GM21619 (cell line): ENCODE measurements around the gene MTM1.

ENCODE experiments used
- ATAC-seq: cut with Tn5 transposase; IDR thresholded peaks from one replicate; pipeline ENCODE4 v1.9.1; 2021; ENCODE audit not compliant: unreplicated experiment

The MTM1 gene

DNA sequence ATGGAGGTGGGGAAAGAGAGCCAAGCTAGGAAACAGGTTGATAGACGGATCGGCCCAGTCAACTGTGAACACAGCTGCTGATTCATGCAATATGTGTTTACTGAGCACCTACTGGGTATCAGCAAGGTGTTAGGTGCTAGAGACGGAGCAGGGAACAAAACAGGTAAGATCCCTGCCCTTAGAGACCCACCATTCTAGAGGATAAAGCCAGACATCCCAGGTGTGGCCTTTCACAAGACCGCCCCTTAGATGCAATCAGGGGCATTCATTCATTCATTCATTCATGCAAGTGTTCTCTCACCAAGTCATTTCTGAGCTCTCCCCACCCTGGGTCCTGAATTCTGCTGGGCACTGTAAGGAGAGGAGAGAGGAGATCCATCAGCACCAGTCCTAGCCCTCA, 20.2 kb upstream of the MTM1 start:
- no peak for ATAC-seq

DNA sequence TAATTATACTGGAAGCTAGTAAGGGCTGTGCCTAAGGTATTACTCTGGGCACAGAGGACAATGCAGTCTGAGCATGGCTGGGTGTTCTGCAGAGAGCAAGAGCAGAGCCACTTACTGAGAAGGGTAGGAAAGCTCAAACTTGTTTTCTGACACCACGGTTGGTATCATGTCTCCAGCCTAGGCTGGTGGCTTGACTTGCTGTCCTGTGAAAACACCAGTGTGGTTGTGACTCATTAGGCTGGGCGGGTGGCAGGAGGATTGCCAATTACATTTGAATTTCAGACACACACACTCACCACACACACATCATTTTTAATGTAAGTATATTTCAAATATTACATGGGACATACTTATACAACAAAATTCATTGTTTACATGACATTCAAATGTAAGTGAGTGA, 19.7 kb upstream of the MTM1 start:
- no peak for ATAC-seq

DNA sequence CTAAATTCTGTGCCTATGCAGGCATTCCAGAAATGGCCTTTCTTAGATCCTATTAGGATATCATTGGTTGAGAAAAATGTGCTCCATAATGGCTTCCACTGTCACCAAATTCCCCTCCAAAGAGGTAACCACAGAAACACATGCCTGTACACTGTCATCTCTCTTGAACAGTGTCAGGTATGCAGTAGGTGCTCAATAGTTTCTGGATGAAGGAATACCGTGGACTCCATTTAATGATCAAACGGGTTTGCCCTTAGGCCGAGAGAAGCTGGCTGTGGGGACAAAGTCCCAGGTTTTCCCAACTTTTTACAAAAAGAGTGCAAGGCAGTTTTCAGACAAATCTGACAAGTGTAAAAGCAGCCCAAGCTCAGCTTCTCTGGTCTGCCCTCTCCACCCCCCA, 16.5 kb upstream of the MTM1 start:
- ATAC-seq = no peak

DNA sequence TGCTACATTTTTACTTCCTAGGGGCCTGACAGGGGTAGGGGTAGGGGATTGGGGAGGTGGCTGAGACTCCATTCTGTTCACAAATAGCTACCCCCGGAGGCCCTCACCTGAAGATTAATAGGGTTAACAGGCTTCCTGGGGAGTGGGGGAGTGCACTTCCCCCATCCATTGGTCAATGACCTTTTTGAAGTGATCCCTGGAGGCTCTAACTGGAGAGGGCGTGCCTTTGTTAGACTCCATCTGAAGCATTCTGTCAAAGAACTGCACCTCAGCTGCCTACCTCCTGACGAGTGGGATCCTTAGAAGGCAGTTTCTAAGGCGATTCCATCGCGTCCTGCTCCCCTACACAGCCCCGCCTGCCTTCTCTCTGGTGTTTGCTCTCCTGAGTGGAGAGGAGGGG, 10.0 kb upstream of the MTM1 start:
- ATAC-seq = no peak

DNA sequence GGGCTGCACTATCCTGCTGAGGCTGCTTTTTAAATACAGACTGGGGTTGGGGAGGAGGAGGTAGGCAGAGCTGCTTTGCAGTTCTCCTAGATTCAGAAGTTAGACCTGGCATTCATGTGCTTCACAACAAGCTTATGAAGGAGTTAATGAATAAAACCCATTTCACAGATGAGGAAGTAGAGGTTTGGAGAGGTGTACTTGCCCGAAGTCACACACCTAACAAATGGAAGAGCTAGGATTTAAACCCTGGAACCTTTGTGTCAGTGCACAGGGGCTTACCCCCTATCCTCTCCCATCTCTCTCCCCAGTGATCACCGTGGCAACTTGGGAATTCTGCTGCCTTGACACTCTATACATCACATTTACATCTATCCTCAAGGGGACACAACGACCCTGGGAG, 3.6 kb upstream of the MTM1 start:
- ATAC-seq = no peak

DNA sequence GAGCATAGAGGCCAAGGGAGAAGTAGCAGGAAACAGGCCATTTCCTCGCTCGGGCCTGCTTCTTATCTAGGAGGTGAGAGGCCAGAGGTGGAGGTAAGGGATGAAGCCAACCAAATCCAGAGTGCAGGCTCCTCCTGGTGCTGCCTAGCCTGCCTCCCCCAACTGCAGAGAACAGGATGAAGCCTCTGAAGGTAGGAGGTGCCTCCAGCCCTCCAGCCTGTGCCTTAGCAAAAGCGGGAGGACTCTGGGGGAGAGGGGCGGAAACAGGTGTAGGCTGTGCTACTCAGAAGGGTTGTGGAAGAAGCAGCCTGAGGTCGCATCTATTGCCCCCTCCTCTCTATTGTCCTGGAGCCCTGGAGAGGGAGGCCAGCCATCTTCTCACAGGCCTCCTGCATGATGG, 2.9 kb upstream of the MTM1 start:
- no peak for ATAC-seq

DNA sequence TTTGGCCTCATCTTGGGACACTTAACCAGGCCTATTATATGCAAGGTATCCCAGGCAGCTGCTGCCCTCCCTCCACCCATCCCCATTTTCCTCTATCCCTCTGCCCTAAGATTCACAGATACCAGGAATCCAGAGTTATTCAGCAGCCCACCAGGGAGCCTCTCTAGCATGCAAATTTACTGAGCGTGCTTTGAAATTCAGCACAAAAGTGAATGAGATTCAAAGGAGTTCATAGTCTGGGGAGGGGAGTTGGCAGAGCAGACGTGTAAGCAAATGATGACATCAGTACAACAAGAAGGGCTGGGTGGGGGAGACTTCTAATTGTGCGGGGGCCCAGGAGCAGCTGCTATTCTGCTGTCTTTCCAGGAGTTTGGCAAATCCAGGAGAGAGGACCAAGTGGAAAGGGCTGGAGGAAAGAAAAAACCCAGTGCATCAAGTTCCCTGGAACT, 1.7 kb upstream of the MTM1 start:
- no peak for ATAC-seq

DNA sequence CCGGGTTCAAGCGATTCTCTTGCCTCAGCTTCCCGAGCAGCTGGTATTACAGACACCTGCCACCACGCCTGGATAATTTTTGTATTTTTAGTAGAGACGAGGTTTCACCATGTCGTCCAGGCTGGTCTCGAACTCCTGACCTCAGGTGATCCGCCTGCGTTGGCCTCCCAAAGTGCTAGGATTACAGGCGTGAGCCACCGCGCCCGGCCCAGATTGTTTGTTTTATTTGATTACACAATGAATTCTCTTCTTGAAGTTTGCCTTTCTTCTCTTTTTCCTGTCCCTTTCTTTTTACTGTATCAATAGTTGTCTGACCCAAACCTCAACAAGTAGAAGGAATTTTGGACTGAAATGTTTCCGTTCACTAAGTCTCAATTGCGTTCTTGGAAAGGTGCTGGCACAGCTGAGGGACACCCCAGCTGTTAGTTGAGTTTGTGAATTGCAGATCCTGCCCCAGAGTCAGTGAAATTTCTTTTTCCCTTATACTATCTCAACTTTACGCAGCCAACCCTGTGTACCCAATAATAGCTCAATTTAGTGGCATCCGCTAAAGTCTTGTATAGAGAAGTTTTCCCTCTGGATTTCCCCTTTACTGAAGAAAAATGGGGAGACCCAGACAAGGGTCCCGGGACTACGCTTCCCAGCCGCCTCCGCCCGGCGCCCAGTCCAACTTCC, 639 bp upstream of the MTM1 start:
- ATAC-seq = no peak

DNA sequence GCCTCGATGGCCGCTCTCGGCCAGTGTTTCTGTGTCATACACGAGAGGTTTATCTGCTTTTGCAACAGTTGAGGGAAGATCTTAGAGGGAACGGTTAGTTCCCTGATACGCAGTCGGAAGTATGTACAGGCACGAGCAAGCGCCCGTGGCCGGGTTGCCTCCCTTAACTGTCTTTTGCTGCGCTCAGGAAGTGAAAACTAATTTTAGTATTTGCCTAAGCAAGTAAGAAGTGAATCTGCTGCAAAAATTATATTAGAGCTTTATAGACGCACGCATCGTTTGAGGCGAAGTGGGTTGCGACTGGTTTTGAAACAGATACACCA, 695 bp downstream of the MTM1 start:
- ATAC-seq = peak; percentile 34

DNA sequence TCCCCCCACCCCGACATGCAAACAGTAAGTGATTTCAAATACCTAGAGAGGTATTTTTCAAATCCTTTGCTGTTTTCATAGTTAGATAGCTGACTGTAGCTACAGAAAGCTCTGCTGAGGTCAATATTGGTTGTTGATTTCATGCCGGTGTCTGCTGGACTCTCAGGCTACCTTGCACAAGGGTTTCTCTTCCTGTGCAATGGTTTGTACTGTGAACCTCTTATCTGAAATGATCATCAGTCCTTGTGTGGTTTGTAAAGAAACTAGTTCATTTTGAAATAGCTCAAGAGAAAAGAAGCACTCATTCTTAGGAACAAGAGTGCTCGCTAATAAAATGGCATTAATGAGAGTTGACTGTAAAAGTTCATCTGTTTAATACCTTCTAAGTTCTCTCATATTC, 2.1 kb downstream of the MTM1 start:
- ATAC-seq = no peak

DNA sequence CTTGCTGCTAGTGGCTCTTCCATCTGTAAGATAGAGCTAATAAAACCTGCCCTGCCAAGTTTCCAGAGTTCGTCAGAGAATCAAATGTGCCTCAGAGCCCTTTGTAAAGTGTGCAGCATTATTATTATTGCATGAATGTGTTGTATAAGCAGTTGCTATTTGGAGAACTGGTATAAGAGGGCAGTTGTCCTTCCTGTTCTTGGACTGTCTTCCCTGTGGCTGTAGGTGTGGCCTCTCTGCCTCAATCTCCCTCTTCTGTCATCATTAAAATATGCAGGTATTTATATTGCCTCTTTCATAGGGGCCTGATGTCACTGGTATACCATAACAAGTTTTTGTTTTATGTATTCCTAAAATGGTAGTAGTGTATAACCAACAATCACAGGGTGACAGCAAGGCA, 3.8 kb downstream of the MTM1 start:
- no peak for ATAC-seq

DNA sequence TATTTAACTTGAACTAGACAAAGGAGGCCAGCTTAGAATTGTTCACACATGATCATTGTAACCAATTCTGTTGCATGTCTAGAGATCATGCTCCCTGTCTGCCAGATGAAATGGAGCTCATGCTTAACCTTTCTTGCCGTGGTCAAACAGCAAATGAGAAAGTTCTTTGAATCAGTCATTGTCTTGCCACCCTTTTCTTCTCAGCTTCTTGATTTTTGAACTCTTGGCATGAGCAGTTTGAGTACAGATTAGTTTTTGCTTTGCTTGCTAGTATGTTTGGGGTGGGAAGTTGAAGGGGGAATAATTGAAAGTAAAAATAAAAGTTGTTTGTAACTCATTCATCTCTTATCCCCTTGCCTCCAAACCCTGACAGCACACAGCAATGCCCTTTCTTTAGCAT, 4.7 kb downstream of the MTM1 start:
- ATAC-seq = no peak

DNA sequence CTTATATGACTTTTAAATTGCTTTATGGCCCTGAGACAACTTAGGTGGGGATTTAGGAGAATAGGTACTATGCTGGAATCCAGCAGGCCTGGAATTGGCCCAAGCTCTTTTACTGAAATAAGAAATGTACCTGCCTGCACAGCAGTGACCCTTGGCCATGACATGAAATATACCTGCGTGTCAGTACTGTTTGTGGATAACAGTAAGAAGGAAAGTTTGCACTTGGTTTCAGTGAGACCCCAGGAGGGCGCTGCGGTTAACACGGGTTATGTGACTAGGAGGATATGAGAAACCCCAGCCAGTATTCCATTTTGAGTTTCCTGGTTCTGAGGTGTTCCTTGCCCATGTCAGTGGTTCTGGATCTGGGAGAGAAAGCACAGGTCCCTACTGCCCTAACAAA, 5.3 kb downstream of the MTM1 start:
- peak; percentile 36 for ATAC-seq

DNA sequence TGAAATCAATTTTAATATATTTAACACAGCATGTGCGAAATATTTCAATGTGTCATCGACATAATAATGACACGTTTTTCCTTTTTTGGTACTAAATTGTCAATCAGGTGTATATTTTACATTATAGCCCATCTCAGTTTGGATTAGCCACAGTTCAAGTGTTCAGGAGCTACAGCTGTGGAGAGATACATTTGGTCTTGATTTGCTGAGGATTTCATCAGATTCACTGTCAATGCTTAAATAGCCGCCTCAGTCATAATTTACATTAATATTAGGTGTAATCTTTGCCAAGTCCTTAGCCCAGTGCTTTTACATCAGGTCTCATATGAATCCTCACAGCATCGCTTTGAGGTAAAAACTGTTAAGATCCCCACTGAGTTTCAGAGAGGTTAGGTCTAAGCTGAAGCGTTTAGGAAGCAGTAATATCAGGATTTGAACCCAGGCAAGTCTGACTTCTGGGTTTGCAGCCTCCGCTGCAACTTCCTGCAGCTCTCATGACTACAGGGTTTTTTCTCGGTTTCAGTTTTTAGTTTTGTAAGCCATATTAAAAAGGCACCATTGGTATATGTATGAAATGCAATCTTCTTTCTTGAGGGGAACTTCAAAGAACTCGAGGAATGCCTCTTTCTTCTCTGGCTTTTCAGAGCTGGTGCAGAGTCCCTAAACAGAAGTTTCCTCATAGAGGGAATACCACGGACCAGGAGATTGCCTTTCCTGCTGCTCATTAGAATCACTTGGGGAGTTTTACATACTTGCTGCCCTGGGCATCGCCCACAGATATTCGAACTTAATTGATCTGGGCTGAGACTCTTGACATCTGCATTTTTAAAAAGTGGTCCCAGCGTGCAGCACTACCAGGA, 6.4 kb downstream of the MTM1 start:
- ATAC-seq = peak; percentile 59

DNA sequence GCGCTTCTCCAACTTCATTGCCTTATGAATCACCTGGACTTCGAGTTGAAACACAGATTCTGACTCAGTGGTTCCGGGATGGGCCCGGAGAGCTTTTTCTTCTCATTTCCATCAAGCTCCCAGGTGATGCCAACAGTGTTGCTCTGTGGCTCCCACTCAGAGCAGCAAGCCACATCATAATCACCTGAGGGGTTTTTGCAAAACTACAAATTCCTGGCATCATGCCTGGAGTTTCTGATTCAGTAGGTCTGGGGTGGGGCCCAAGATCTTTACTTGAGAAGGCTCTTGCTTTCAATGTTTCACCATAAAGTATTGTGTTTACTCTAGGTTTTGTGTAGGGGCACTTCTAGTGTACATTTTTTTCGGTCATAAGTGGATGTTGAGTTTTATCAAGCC, 7.0 kb downstream of the MTM1 start:
- peak; percentile 5 for ATAC-seq

DNA sequence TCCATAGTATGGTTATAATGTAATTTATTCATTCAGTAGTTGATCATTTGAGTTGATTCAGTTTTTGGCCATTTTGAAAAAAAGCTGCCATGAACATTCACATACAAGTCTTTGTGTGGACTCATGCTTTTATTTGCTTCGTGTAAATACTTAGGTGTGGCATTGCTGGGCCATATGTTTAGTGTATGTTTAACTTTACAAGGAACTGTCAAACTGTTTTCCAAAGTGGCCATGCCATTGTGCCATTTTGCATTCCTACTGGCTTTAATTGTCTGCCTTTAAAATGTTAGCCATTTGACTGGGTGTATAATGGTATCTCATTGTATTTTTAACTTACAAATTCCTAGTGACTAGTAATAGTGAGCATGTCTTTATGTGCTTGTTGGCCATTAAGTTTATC, 8.8 kb downstream of the MTM1 start:
- no peak for ATAC-seq

DNA sequence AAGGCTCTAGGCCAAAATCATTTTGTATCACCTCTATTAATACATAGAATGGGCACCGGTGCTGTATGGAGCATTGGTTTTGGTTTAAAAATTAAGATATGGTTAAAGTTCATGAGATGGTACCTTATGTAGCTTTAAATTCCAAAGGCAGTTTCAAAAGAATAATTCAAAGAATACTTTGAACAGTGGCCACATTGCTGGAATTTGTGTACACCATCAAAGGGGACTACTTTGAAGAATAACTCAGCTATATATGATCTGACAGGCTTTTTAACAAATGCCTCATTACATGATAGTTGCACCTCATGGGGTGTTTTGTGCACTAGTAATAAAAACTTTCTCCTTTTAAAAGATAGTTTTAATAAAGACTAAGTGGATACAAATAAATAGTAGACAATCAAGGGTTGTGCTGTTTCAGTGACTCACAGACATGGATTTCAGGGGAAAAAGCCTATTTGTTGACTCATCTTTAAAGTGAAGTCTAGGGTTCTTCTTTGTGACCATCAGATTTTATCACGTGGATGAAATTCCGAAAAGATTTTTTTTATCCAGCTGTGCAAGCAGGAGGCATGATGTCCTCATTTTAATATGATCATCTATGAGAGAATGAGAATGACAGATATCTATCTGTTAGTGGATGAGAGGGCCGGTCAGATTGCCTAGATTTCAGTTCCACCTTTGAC, 12.8 kb downstream of the MTM1 start:
- no peak for ATAC-seq

DNA sequence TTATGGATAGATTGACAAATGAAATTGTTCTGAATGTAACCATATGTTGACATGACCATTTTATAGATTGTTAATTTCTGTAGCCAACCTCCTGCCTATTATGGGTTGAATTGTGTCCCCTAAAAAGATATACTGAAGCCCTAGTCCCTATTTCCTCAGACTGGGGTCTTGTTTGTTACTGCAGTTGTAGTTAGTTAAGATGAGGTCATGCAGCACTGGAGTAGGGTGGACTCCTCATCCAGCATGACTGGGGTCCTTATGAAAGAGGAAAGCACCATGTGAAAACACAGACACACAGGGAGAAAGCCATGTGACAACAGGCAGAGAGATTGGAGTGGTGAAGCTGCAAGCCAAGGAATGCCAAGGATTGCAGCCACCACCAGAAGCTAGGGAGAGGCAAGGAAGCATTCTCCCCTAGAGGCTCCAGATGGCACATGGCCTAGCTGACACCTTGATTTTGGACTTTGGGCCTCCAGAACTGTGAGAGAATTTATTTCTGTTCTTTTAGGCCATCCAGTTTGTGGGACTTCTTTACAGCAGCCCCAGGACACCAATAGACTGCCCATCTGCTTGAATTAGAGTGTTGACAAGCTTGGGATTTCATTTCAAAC, 14.0 kb downstream of the MTM1 start:
- no peak for ATAC-seq

DNA sequence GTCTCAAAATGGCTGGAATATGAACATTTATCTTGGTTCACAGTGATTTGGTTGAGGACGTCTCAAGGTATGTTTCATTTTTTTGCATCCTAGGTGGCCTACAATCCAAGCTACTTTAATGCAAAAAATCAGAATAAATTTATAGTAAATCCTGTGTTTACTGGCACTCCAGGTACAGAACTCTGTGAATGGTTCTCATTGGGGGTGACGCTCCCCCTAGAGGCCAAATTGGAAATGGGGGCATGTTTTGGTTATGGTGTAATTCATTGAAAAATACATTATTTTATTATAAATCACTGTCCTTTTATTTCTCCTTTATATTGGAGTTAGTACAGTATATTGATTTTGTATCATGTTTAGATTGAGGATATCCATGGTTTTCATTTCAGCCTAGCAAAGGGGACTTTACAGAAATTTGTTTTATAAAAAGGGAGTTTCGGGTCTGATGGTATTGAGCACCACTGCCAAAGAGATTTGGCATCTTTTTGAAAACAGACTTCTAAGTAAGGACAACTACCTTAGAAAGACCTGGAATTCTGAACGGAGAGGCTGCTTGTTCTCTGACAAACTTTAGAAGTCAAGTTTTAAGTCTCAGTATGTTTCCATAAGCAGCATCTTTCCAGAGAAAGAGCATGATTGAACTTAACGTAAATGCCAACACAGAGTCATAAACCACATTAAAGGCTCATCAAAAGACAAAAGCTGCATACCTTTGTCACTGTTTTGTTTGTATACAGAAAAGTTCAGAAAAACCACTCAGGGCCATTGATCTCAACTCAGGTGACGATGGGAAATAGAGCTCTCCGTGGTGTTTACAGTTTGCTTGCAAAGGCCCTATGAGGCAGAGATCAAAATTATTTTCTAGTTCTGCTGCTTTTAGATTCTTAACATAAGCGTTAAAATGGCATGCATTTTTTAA, 19.4 kb downstream of the MTM1 start:
- no peak for ATAC-seq

DNA sequence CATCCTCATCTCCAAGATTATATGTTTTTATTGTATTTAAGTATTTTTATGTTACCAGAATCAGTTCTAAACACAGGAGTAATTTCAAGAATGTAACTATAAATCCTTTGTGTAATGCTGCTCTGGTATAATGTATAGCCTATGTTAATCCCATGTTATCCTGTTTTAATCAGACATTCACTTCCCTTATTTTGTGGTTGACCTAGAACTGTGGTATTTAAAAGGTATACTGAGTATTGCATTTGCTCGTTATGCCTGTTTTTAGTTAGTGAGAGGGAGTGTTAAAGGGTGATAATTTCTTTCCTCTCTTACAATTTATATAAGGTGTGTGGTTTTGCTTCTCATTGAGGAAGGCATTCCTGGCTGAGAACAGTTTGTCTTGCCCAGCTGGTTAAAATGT, 26.2 kb downstream of the MTM1 start:
- no peak for ATAC-seq

DNA sequence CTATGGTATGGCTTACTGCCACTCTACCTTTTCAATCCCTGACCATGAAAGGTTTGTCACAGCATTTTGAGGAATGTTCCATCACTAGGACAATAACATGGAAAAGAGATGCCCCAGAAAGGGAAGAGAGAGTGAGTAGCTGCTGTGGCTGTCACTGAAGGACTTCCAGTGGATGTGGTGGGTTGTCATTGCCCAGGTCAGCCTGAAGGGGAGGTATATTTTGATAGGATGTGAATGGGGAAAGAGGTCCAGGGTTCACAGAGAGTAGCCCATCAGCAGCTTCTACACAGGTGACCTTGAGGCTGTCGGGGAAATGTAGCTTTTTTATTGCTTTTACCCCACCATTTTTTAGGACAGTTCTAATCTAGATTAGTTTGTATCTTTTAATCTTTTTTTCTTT, 30.8 kb downstream of the MTM1 start:
- ATAC-seq = no peak
